Astrocyte (in vitro differentiated cells and primary cell): ENCODE data around the gene TBC1D9B. TPM values are rescaled to one million over a fixed set of nuclear protein-coding genes. Genes with fewer than 3 reads are reported as not detected.

Experiments used
- DNase-seq: peaks from one replicate; pipeline ENCODE4 v3.0.0-alpha.2; 2010; ENCODE audit warnings: low read depth
- FAIRE-seq: peaks from 2 replicates; lab custom pipeline; 2011; peaks lifted over from hg19 to GRCh38; lab: Jason Lieb, UNC
- H2AFZ ChIP-seq: 2 replicates; pipeline ENCODE4 v1.6.0; 2012; ENCODE audit warnings: low read depth, low read length, inconsistent platforms
- H3K27ac ChIP-seq: 2 replicates; pipeline ENCODE4 v1.5.1; 2011; ENCODE audit warnings: low read depth, low read length, inconsistent platforms
- H3K27me3 ChIP-seq: 2 replicates; pipeline ENCODE4 v1.6.0; 2011; ENCODE audit warnings: low read length, inconsistent platforms; ENCODE audit not compliant: insufficient read depth
- H3K36me3 ChIP-seq: 2 replicates; pipeline ENCODE4 v1.5.1; 2011; ENCODE audit warnings: low read length, inconsistent platforms; ENCODE audit not compliant: insufficient read depth
- H3K4me1 ChIP-seq: 2 replicates; pipeline ENCODE4 v1.5.1; 2011; ENCODE audit warnings: low read length, inconsistent platforms; ENCODE audit not compliant: insufficient read depth
- H3K4me2 ChIP-seq: 2 replicates; pipeline ENCODE4 v1.6.0; 2012; ENCODE audit warnings: low read length, inconsistent platforms
- H3K4me3 ChIP-seq: 2 replicates; pipeline ENCODE4 v1.5.1; 2011; ENCODE audit warnings: low read depth, mild to moderate bottlenecking, low read length, inconsistent platforms; ENCODE audit not compliant: insufficient read depth
- H3K79me2 ChIP-seq: 2 replicates; pipeline ENCODE4 v1.6.0; 2012; ENCODE audit warnings: mild to moderate bottlenecking, low read length, inconsistent platforms; ENCODE audit not compliant: insufficient read depth
- H3K9ac ChIP-seq: 2 replicates; pipeline ENCODE4 v1.6.0; 2012; ENCODE audit warnings: mild to moderate bottlenecking, low read length, inconsistent platforms
- H3K9me3 ChIP-seq: 2 replicates; pipeline ENCODE4 v1.5.1; 2012; ENCODE audit warnings: low read depth, mild to moderate bottlenecking, low read length, inconsistent platforms; ENCODE audit not compliant: insufficient read depth
- H4K20me1 ChIP-seq: 2 replicates; pipeline ENCODE4 v1.6.0; 2012; ENCODE audit warnings: low read length, inconsistent platforms; ENCODE audit not compliant: insufficient read depth
- H3K27ac Mint-ChIP-seq: one replicate; pipeline ENCODE4 v1.8.0; 2021; ENCODE audit warnings: mild to moderate bottlenecking, mixed read lengths; ENCODE audit not compliant: unreplicated experiment
- H3K27me3 Mint-ChIP-seq: one replicate; pipeline ENCODE4 v1.8.0; 2021; ENCODE audit warnings: low read depth, mixed read lengths; ENCODE audit not compliant: unreplicated experiment
- H3K36me3 Mint-ChIP-seq: one replicate; pipeline ENCODE4 v1.8.0; 2021; ENCODE audit warnings: low read depth, mixed read lengths; ENCODE audit not compliant: unreplicated experiment
- H3K4me1 Mint-ChIP-seq: one replicate; pipeline ENCODE4 v1.8.0; 2021; ENCODE audit warnings: low read depth, mixed read lengths; ENCODE audit not compliant: unreplicated experiment
- H3K4me3 Mint-ChIP-seq: one replicate; pipeline ENCODE4 v1.8.0; 2021; ENCODE audit warnings: mild to moderate bottlenecking, moderate library complexity, mixed read lengths; ENCODE audit not compliant: unreplicated experiment
- H3K9me3 Mint-ChIP-seq: one replicate; pipeline ENCODE4 v1.8.0; 2021; ENCODE audit warnings: mild to moderate bottlenecking, mixed read lengths; ENCODE audit not compliant: unreplicated experiment
- CTCF ChIP-seq: IDR thresholded peaks from 2 replicates; pipeline ENCODE4 v1.5.1; 2011; ENCODE audit warnings: low read depth, mild to moderate bottlenecking, inconsistent platforms, low read length, moderate library complexity; ENCODE audit not compliant: insufficient read depth
- EZH2 ChIP-seq: IDR thresholded peaks from 2 replicates; pipeline ENCODE4 v1.6.1; 2012; ENCODE audit warnings: mild to moderate bottlenecking, low read length, inconsistent platforms; ENCODE audit not compliant: insufficient read depth
- total RNA-seq: library from RNA; stranded (reverse); gene quantifications from 2 replicates; pipeline ENCODE4 v1.2.1, GENCODE V29; 2021

Gene TBC1D9B
- total RNA-seq, 1 donor from 2014 or later, result 89.9 TPM

- Mint-ChIP-seq H3K27me3 (no peaks in the 10 kb centered on the region), H3K27ac (no peak overlapping the region), H3K36me3 (peaks cover 32% of the 10 kb centered on the region), H3K4me1 (peaks cover 4% of the 10 kb centered on the region), H3K4me3 (no peak overlapping the region), H3K9me3 (peaks cover 10% of the 10 kb centered on the region)
- FAIRE-seq (no peak), DNase-seq (no peak)
- Histone ChIP-seq H3K27ac (no peak overlapping the region), H3K27me3 (no peaks in the 10 kb centered on the region), H2AFZ (no peak overlapping the region), H3K79me2 (peaks cover 5% of the 10 kb centered on the region), H3K4me2 (no peak overlapping the region), H4K20me1 (no peaks in the 10 kb centered on the region), H3K4me3 (no peak overlapping the region), H3K36me3 (peaks cover 9% of the 10 kb centered on the region), H3K9ac (no peak overlapping the region), H3K9me3 (peaks cover 10% of the 10 kb centered on the region), H3K4me1 (no peaks in the 10 kb centered on the region)
- TF ChIP-seq EZH2 (no peak), CTCF (no peak)
Measured at GRCh38 chr5:179862891-179863290, 44.8 kb downstream of the TBC1D9B start.

GRCh38 chr5:179862296-179862695 is 45.4 kb downstream of the TBC1D9B start:
- H3K27ac ChIP-seq, result no peak overlapping the region

More at GRCh38 chr5:179862296-179862695, 45.4 kb downstream of the TBC1D9B start:
- FAIRE-seq (no peak), DNase-seq (no peak)
- H3K9me3 Mint-ChIP-seq, result peaks cover 10% of the 10 kb centered on the region
- H3K4me1 Mint-ChIP-seq, result peaks cover 4% of the 10 kb centered on the region
- no peaks in the 10 kb centered on the region for H3K27me3 Mint-ChIP-seq
- Histone ChIP-seq H2AFZ (no peak overlapping the region), H3K27me3 (no peaks in the 10 kb centered on the region), H3K4me2 (no peak overlapping the region), H4K20me1 (no peaks in the 10 kb centered on the region), H3K4me1 (no peaks in the 10 kb centered on the region), H3K4me3 (no peak overlapping the region), H3K9me3 (peaks cover 10% of the 10 kb centered on the region), H3K36me3 (peaks cover 9% of the 10 kb centered on the region), H3K9ac (no peak overlapping the region), H3K79me2 (peaks cover 8% of the 10 kb centered on the region)
- TF ChIP-seq CTCF, result no peak
- TF ChIP-seq EZH2, result no peak
- no peak overlapping the region for H3K4me3 Mint-ChIP-seq
- peaks cover 32% of the 10 kb centered on the region for H3K36me3 Mint-ChIP-seq
- H3K27ac Mint-ChIP-seq, result no peak overlapping the region
